Tibial nerve (tissue), 4 donors: ENCODE results near the gene NEK10. TPM values are rescaled to one million over a fixed set of nuclear protein-coding genes. Genes with fewer than 3 reads are reported as not detected.

Experiments
- DNase-seq, 2 donors: peaks; one replicate each; pipeline ENCODE4 v3.0.0-alpha.2; 2019; ENCODE audit warnings: low spot score in 2 of 2
- H3K27ac ChIP-seq, 4 donors: fragments of 200-600 bp; sonication (generic) in 3 of 4; one replicate each; pipeline ENCODE4 v1.5.1; 2017 to 2019; ENCODE audit warnings: mild to moderate bottlenecking in 1 of 4
- H3K27me3 ChIP-seq, 2 donors: fragments of 200-600 bp; sonication (generic) in 1 of 2; one replicate each; pipeline versions ENCODE4 v1.5.1 to v1.6.0; 2017 to 2019
- H3K36me3 ChIP-seq, 3 donors: fragments of 200-600 bp; sonication (generic); one replicate each; pipeline ENCODE4 v1.5.1; 2018 to 2019
- H3K4me1 ChIP-seq, 4 donors: fragments of 200-600 bp; sonication (generic) in 3 of 4; one replicate each; pipeline ENCODE4 v1.5.1; 2017 to 2019
- H3K4me3 ChIP-seq, 4 donors: fragments of 200-600 bp; sonication (generic) in 3 of 4; one replicate each; pipeline ENCODE4 v1.5.1; 2017 to 2019; ENCODE audit warnings: mild to moderate bottlenecking in 1 of 4, moderate library complexity in 1 of 4
- H3K9me3 ChIP-seq, 4 donors: fragments of 200-600 bp; sonication (generic) in 3 of 4; one replicate each; pipeline ENCODE4 v1.5.1; 2017 to 2019
- EP300 ChIP-seq, 2 donors: sonication (generic); formaldehyde crosslinking; IDR thresholded peaks; one replicate each; pipeline ENCODE4 v1.6.1; 2017; ENCODE audit warnings: antibody characterized with exemption in 2 of 2, mild to moderate bottlenecking in 1 of 2
- POLR2A ChIP-seq, 2 donors: fragments of 450-650 bp; IDR thresholded peaks; one replicate each; pipeline ENCODE4 v1.6.1; 2017; ENCODE audit warnings: antibody characterized with exemption in 2 of 2, mild to moderate bottlenecking in 2 of 2, moderate library complexity in 2 of 2
- WGBS, 2 donors: methylation state at CpG; one replicate each; pipeline ENCODE4 v1.1.5; 2018; 5-methylcytosine and 5-hydroxymethylcytosine counted together
- total RNA-seq, 4 donors: library from RNA; depleted of rRNA; stranded (reverse); fragments of >200 nt; gene quantifications; one replicate each; pipeline ENCODE4 v1.1.0, GENCODE V29; 2016
- TF ChIP-seq, protein P1 (sequence below), 5 experiments: fragments of 200-600 bp in 3 of 5; fragments of 450-650 bp in 2 of 5; sonication (generic) in 3 of 5; IDR thresholded peaks; one replicate each; pipeline ENCODE4 v1.5.1; 2016 to 2019; ENCODE audit warnings: antibody characterized with exemption in 5 of 5, mild to moderate bottlenecking in 3 of 5, moderate library complexity in 2 of 5

NEK10 gene
- total RNA-seq, 4 donors from 2014 or later, result 0.20 to 2.4 (median 1.7) TPM

- 57 to 71% methylated on average over 2 of the region's 2 CpGs for WGBS, 2 donors
- Histone ChIP-seq H3K36me3 (no peaks in the 10 kb centered on the region), H3K27me3 (no peaks in the 10 kb centered on the region), H3K27ac (no peak overlapping the region), H3K4me3 (no peak overlapping the region), H3K4me1 (no peaks in the 10 kb centered on the region), H3K9me3 (no peaks in the 10 kb centered on the region)
- no peak for TF ChIP-seq EP300 (IDR thresholded peaks at IDR 0.05)
- TF ChIP-seq, protein P1, sequence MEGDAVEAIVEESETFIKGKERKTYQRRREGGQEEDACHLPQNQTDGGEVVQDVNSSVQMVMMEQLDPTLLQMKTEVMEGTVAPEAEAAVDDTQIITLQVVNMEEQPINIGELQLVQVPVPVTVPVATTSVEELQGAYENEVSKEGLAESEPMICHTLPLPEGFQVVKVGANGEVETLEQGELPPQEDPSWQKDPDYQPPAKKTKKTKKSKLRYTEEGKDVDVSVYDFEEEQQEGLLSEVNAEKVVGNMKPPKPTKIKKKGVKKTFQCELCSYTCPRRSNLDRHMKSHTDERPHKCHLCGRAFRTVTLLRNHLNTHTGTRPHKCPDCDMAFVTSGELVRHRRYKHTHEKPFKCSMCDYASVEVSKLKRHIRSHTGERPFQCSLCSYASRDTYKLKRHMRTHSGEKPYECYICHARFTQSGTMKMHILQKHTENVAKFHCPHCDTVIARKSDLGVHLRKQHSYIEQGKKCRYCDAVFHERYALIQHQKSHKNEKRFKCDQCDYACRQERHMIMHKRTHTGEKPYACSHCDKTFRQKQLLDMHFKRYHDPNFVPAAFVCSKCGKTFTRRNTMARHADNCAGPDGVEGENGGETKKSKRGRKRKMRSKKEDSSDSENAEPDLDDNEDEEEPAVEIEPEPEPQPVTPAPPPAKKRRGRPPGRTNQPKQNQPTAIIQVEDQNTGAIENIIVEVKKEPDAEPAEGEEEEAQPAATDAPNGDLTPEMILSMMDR (IDR thresholded peaks at IDR 0.05), result no peak
- no peak for TF ChIP-seq POLR2A (IDR thresholded peaks at IDR 0.05)
- DNase-seq, result no peak
These were observed 160.1 kb downstream of the NEK10 start for GRCh38 chr3:27208961-27209616.

GRCh38 chr3:27202959-27203358 is 166.2 kb downstream of the NEK10 start:
- no peaks in the 10 kb centered on the region for H3K36me3 ChIP-seq
- no peak overlapping the region for H3K4me3 ChIP-seq
- no peak for DNase-seq
- WGBS, 2 donors, result 100% methylated on average over 1 of the region's 1 CpG
- no peaks in the 10 kb centered on the region for H3K9me3 ChIP-seq
- H3K27ac ChIP-seq, result no peak overlapping the region
- H3K4me1 ChIP-seq, result no peaks in the 10 kb centered on the region
- H3K27me3 ChIP-seq, result no peaks in the 10 kb centered on the region
- no peak for TF ChIP-seq EP300 (IDR thresholded peaks at IDR 0.05)
- TF ChIP-seq POLR2A (IDR thresholded peaks at IDR 0.05), result no peak
- TF ChIP-seq, protein P1 (IDR thresholded peaks at IDR 0.05), result no peak

- Histone ChIP-seq H3K4me1 (no peaks in the 10 kb centered on the region), H3K4me3 (no peak overlapping the region), H3K27ac (no peak overlapping the region), H3K27me3 (no peaks in the 10 kb centered on the region), H3K9me3 (no peaks in the 10 kb centered on the region), H3K36me3 (no peaks in the 10 kb centered on the region)
- WGBS, 2 donors, result 90 to 97% methylated on average over 5 of the region's 5 CpGs
- TF ChIP-seq POLR2A (IDR thresholded peaks at IDR 0.05), result no peak
- TF ChIP-seq EP300 (IDR thresholded peaks at IDR 0.05), result no peak
- TF ChIP-seq, protein P1 (IDR thresholded peaks at IDR 0.05), result no peak
- no peak for DNase-seq
These were observed 167.7 kb downstream of the NEK10 start for GRCh38 chr3:27201492-27201891.

DNA sequence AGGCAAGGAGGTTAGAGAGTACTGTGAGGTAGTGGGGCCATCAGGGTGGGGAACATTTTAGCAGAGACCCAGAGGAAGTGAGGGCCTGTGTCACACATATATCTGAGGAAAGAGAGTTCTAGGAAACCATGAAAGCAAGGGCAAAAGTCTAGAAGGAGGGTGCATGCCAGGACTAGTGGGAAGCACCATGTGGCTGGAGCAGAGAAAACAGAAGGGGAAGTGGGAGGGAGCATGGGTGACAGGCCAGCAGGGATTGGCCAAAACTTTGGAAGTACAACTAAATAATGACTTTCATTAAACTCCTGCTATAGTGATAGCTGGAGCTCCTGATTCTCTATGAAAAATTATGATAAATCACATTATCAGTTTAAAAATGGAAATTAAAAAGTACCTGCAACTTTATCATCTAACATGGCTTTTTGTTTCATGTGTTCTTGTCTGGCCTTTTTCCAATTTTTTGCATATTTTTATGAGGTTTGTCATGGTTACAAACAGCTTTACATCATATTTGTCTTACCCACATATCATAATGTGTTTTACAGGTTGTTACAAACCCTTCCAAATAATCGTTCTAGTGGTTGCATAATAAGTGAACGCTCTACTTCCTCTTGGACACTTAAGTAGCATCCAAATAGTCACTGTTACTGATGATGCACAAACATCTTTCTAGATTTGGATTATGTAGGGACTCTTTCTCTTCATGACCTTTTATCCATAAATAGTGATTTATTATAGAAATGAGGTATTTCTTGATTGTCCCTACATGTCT is 168.3 kb downstream of the NEK10 start:
- TF ChIP-seq EP300 (IDR thresholded peaks at IDR 0.05) (no peak), POLR2A (IDR thresholded peaks at IDR 0.05) (no peak)
- Histone ChIP-seq H3K27ac (no peak overlapping the region), H3K4me1 (no peaks in the 10 kb centered on the region), H3K4me3 (no peak overlapping the region), H3K36me3 (no peaks in the 10 kb centered on the region), H3K9me3 (no peaks in the 10 kb centered on the region), H3K27me3 (no peaks in the 10 kb centered on the region)
- 73 to 75% methylated on average over 2 of the region's 2 CpGs for WGBS, 2 donors
- DNase-seq, result no peak

GRCh38 chr3:27194861-27195483 is 174.2 kb downstream of the NEK10 start:
- 2 to 11% methylated on average over 1 of the region's 1 CpG for WGBS, 2 donors
- H3K36me3 ChIP-seq, result no peaks in the 10 kb centered on the region
- peak overlapping the region in 1 of 4 donors; percentile 58 for H3K27ac ChIP-seq
- H3K4me1 ChIP-seq, result peaks cover 0 to 5% (median 0%) of the 10 kb centered on the region in 4 donors
- DNase-seq, result no peak
- no peak for TF ChIP-seq EP300 (IDR thresholded peaks at IDR 0.05)
- no peak for TF ChIP-seq POLR2A (IDR thresholded peaks at IDR 0.05)
- TF ChIP-seq, protein P1 (IDR thresholded peaks at IDR 0.05), result no peak
- H3K9me3 ChIP-seq, result no peaks in the 10 kb centered on the region
- H3K4me3 ChIP-seq, result no peak overlapping the region
- H3K27me3 ChIP-seq, result no peaks in the 10 kb centered on the region
